Neural crest cell (in vitro differentiated cells): Measurements from ENCODE around the gene POLG2. TPM values are rescaled to one million over a fixed set of nuclear protein-coding genes. Genes with fewer than 3 reads are reported as not detected.

Experiments
- DNase-seq: peaks from one replicate; pipeline ENCODE4 v3.0.0; 2021; ENCODE audit warnings: low read depth, mixed read lengths, low spot score
- H3K27ac Mint-ChIP-seq: one replicate; pipeline ENCODE4 v1.8.0; 2021; ENCODE audit warnings: mild to moderate bottlenecking, mixed read lengths; ENCODE audit not compliant: unreplicated experiment
- H3K27me3 Mint-ChIP-seq: 2 replicates; pipeline ENCODE4 v1.8.0; 2021; ENCODE audit warnings: low read depth, mild to moderate bottlenecking, mixed read lengths
- H3K36me3 Mint-ChIP-seq: 2 replicates; pipeline ENCODE4 v1.8.0; 2021; ENCODE audit warnings: low read depth, mild to moderate bottlenecking, mixed read lengths
- H3K4me1 Mint-ChIP-seq: 2 replicates; pipeline ENCODE4 v1.8.0; 2021; ENCODE audit warnings: mixed read lengths
- H3K4me3 Mint-ChIP-seq: one replicate; pipeline ENCODE4 v1.8.0; 2021; ENCODE audit warnings: mild to moderate bottlenecking, mixed read lengths
- H3K9me3 Mint-ChIP-seq: 2 replicates; pipeline ENCODE4 v1.8.0; 2021; ENCODE audit warnings: mixed read lengths
- total RNA-seq: library from RNA; stranded (reverse); gene quantifications from 2 replicates; pipeline ENCODE4 v1.2.1, GENCODE V29; 2021
- TF ChIP-seq, protein P1 (sequence below): fragments of 200-600 bp; sonication (generic); conservative IDR thresholded peaks from 2 replicates; pipeline ENCODE4 v1.5.0; 2021; ENCODE audit warnings: antibody characterized with exemption, mild to moderate bottlenecking

POLG2 gene
- total RNA-seq, 1 donor from 2014 or later: 28.6 TPM

DNA sequence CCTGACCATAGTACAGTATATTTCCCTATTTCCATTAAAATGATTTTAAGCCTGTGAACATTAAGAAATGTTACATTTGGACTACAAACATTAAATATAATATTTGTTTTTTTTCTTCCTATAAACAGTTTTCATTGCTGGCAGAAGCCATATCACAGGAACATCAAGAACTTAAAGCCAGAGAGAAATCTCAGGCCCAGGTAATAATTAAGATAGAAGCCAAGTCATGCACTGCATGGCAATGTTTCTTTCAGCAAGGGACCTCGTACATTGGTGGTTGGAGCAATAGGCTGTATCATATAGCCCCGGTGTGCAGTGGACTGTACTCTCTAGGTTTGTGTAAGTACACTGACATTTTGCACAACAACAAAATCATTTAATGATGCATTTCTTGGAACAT is 40.1 kb upstream of the POLG2 start:
- no peak for DNase-seq
- H3K27me3 Mint-ChIP-seq: no peaks in the 10 kb centered on the region
- TF ChIP-seq, protein P1, sequence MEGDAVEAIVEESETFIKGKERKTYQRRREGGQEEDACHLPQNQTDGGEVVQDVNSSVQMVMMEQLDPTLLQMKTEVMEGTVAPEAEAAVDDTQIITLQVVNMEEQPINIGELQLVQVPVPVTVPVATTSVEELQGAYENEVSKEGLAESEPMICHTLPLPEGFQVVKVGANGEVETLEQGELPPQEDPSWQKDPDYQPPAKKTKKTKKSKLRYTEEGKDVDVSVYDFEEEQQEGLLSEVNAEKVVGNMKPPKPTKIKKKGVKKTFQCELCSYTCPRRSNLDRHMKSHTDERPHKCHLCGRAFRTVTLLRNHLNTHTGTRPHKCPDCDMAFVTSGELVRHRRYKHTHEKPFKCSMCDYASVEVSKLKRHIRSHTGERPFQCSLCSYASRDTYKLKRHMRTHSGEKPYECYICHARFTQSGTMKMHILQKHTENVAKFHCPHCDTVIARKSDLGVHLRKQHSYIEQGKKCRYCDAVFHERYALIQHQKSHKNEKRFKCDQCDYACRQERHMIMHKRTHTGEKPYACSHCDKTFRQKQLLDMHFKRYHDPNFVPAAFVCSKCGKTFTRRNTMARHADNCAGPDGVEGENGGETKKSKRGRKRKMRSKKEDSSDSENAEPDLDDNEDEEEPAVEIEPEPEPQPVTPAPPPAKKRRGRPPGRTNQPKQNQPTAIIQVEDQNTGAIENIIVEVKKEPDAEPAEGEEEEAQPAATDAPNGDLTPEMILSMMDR: no peak
- no peaks in the 10 kb centered on the region for H3K4me1 Mint-ChIP-seq
- H3K36me3 Mint-ChIP-seq: peaks cover 18% of the 10 kb centered on the region
- no peaks in the 10 kb centered on the region for H3K9me3 Mint-ChIP-seq
- H3K4me3 Mint-ChIP-seq: no peak overlapping the region
- H3K27ac Mint-ChIP-seq: no peak overlapping the region

DNA sequence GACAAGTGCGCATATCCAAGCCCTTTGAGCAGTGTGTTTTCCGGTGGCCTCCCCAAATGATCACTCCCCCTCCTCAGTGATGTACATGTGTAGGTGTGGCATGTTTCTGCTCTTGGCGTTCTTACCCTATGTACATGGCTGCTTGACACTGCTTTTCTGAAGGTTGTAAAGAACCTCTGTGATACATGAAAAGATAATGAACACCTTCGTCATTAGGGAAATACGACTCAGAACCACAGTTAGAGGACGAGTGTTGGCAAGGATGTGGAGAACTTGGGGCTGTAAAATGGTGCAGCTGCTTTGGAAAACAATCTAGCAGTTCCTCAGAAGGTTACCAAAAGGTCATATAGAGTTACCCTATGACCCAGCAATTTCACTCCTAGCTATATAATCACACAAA is 38.5 kb upstream of the POLG2 start:
- H3K4me3 Mint-ChIP-seq: no peak overlapping the region
- no peaks in the 10 kb centered on the region for H3K9me3 Mint-ChIP-seq
- H3K4me1 Mint-ChIP-seq: no peaks in the 10 kb centered on the region
- no peaks in the 10 kb centered on the region for H3K27me3 Mint-ChIP-seq
- H3K27ac Mint-ChIP-seq: no peak overlapping the region
- H3K36me3 Mint-ChIP-seq: peaks cover 19% of the 10 kb centered on the region
- TF ChIP-seq, protein P1: no peak
- DNase-seq: no peak

DNA sequence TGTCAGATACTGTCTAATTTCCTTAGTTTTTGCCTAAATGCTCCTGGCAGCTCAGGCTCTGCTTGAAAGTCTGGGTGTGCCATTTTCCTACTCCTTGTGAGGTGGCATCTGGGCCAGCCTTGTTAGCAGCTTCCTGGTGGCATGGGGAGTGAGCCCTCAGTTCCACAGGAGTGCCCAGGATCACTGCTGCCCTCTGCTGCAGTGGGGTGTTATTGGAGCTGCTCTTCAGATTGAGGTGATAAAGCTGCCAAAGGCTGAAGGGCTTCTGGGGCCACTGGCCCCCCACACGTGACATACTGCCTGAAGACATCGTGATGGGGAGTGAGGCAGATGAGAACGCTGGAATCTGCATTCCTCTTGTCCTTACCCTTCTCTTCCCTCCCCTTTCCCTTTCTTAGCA is 37.3 kb upstream of the POLG2 start:
- Mint-ChIP-seq H3K27ac (no peak overlapping the region), H3K36me3 (peaks cover 21% of the 10 kb centered on the region), H3K9me3 (no peaks in the 10 kb centered on the region), H3K4me1 (no peaks in the 10 kb centered on the region), H3K27me3 (no peaks in the 10 kb centered on the region), H3K4me3 (no peak overlapping the region)
- TF ChIP-seq, protein P1: no peak
- no peak for DNase-seq

DNA sequence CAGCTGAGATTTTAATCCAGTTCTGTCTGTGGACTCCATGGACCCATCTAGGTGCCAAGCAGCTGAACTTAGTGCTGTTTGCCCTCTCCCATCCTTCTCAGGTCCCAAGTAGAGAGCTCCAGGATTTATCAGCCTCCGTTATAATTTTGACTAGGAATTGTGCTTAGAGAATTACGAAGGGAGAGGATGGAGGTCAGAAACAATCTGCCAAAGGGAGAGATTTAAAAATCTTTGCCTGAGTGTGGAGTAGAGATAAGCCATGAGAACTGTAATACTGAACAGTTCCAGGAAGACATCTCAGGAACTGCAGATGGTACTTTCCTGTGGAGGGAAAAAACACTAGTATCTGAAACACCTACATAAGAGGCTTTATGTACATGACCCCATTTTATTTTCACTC is 36.9 kb upstream of the POLG2 start:
- Mint-ChIP-seq H3K9me3 (no peaks in the 10 kb centered on the region), H3K36me3 (peaks cover 23% of the 10 kb centered on the region), H3K4me1 (no peaks in the 10 kb centered on the region), H3K27ac (peak overlapping the region; percentile 36), H3K27me3 (no peaks in the 10 kb centered on the region), H3K4me3 (no peak overlapping the region)
- TF ChIP-seq, protein P1: no peak
- DNase-seq: no peak

DNA sequence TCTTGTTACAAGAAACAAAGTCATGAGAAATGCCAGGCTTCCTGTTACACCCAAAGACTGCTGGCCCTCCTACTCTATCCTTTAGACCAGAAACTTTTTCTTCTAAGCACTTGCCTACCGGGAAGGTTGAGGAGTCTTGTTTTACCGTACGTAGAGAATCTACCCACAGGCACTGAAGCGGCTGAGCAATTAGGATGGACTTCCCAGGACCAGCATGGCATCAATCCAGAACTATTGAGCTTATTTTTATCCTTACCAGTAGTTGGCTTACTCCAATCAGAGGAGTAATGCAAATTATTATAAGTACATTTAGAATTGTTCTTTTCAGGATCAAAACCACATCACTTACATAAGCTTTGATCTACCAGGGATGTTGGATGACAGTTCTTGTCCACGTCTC is 35.6 kb upstream of the POLG2 start:
- no peak overlapping the region for H3K4me3 Mint-ChIP-seq

More for the DNA sequence above, 35.6 kb upstream of the POLG2 start:
- TF ChIP-seq, protein P1: no peak
- H3K36me3 Mint-ChIP-seq: peaks cover 23% of the 10 kb centered on the region
- no peaks in the 10 kb centered on the region for H3K27me3 Mint-ChIP-seq
- no peaks in the 10 kb centered on the region for H3K9me3 Mint-ChIP-seq
- H3K4me1 Mint-ChIP-seq: no peaks in the 10 kb centered on the region
- DNase-seq: no peak
- no peak overlapping the region for H3K27ac Mint-ChIP-seq
